Stimulated activated CD8-positive, alpha-beta memory T cell treated with anti-CD3 and anti-CD28 coated beads, Interleukin-4, amount 100 ng/mL, for 24 hours (primary cell): ENCODE data around the gene CPNE1.
"Not testable (repeated sequence)": the region's sequence is repeated elsewhere in the genome, so short reads cannot be mapped to it uniquely, and the experiment has no call there.

Experiments used
- DNase-seq: peaks from one replicate; pipeline ENCODE4 v3.0.0-alpha.2; 2020; ENCODE audit warnings: low read depth

Gene CPNE1

DNA sequence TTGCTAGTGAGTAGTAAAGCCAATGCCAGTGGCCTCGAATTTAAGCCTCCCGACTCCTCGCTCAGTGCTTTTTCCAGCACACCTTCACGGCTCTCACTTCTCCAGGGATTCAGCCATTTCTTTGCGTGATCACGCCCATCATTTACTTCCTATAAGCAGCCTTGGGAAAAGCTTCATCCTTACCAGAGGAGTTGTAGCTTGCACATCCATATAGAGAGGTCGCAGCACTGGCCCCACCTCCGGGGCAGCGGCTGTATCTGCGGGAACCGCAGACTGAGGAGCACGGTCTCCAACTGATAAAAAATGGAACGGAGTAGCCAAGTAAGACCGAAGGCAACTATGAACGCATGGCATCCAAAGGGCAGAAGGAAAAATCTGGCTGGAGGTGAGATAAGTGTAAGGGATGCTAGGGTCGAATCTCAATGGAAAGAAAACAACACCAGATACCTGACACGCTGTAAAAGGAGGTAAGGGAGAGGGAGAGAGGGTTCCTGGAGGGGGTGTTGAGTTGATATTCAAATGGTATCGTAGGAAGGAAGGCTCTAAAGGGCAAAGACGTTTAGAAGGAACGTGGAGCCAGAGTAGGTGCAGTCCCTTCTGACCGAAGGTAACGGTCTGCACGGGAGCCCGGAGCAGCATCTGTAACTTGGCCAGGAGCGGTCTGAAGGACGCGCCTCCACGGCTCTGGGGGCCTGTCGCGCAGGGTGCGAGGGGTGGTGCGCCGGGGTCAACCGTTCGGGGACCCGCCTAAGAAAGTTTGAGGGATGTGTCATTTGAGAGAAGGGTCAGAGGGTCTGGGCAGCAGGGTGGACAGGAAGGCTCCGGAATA lies 33.8 kb upstream of the CPNE1 start:
- DNase-seq = no peak

- DNase-seq = no peak
Measured at GRCh38 chr20:35697696-35698297, 33.1 kb upstream of the CPNE1 start.

DNA sequence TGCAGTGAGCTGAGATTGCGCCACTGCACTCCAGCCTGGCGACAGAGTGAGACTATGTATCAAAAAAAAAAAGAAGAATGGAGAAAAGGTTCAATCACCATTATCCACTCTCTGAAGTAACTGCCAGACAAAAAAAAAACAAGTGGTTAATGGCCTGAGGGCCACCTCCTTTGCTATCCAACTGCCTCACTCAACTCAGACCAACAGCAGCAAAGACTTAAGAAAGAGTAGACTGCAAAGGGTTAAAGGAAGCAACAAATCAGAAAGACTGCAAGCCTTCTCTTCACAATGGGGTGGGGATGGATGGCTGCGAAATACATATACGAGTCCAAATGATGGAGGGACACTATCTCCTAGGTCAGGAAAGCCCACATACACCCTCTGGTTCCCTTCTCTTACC lies 31.3 kb upstream of the CPNE1 start:
- no peak for DNase-seq

- DNase-seq = no peak
Measured at GRCh38 chr20:35695245-35695749, 30.6 kb upstream of the CPNE1 start.

DNA sequence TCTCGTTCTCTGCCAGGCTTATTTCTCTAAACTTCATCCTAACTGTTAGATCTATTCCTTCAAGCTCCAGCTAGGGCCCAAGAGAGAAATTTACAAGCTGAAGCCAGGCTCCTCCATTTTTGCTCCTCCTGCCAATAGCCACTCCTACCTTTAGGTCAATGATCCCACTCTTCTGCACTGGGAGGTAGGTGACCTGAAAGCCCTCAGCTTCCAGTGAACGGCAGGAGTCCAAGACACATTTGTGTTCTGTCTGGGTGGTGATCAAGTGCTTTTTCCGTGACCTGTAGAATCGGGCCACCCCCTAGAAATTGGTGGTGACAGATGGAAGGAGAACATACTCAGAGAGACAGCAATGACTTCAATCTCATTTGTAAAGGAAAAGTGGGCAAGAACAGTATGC lies 25.6 kb upstream of the CPNE1 start:
- no peak for DNase-seq

- DNase-seq = not testable (repeated sequence)
Measured at GRCh38 chr20:35686872-35687271, 22.2 kb upstream of the CPNE1 start.

DNA sequence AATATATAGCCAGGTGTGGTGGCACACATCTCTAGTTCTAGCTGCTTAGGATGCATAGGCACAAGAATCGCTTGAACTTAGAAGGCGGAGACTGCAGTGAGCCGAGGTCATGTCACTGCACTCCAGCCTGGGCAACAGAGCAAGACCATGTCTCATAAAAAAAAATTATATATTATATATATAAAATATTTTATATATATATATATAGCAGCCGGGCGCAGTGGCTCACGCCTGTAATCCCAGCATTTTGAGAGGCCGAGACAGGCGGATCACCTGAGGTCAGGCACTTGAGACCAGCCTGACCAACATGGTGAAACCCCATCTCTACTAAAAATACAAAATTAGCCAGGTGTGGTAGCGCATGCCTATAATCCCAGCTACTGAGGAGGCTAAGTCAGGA lies 20.7 kb upstream of the CPNE1 start:
- not testable (repeated sequence) for DNase-seq

DNA sequence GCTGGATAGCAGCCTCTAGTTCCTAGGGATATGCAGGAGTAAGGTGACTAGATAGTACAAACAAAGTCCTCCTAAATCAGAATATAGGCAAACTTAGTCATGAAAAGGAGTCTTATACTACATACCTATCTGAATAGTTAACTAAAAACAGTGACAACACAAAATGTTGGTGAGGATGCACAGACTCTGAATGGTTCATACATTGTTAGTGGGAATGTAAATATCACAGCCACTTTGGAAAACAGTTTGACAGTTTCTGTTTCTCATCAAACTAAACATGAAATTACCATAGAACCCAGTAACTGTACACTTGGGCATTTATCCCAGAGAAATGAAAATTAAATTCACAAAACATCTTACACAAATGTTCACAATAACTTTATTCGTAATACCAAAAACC lies 17.3 kb upstream of the CPNE1 start:
- no peak for DNase-seq

GRCh38 chr20:35680452-35681183 lies 15.9 kb upstream of the CPNE1 start:
- DNase-seq = no peak

DNA sequence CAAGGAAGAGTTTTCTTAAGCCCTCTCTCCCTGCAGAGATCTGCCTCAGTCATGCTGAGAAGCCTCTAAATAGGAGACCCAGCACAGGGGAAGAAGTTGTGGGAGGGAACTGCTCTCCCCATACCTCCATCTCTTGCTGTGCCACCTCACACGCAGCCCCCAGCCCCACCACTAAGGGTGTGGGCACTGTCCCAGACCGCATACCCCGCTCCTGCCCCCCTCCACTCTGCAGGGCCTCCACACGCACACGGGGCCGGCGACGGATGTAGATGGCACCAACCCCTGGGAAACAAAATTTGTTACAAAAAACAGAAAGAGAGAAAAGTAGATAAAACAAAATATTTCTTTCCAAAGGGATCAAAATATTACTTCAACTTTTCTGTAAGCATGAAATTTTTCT lies 10.2 kb upstream of the CPNE1 start:
- no peak for DNase-seq

- no peak for DNase-seq
Measured at GRCh38 chr20:35673884-35674283, 9.2 kb upstream of the CPNE1 start.

DNA sequence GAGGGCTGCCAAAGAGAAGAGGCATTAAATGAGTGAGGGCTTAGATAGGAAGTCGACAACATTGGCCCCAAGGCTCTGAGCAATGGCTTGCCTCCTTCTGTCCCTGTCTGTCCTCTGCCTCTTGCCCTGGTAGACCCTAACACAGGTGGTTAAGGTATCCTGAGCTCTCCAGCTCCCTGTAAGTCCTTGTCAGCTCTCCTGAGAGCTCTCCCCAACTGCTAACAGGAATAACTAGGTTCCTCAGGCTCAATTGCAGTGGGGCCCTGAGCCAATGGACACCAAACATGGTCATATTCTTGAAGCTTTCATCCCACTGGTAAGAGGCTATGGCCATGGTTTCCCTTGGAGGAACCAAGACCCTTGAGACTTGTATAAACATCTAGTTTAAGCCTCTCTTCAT lies 5.0 kb upstream of the CPNE1 start:
- no peak for DNase-seq

DNA sequence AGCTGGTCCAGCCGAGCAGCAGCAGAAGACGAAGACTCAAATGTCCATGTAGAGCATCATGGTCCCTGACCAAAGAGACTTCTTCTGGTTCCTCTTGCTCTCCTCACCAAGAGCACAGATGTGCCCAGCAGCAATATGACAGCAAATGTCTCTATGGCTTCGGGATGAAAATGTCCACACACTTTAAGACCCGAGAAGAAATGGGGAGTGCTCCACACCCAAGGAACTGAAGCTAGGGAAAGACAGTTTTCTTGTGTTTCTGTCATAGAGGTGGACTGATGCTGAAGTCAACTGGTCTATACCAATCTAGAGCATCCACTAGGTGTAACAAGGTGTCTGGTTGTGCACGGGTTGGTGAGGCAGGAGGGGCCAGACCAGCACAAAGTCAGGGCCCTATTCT lies 4.5 kb upstream of the CPNE1 start:
- no peak for DNase-seq

DNA sequence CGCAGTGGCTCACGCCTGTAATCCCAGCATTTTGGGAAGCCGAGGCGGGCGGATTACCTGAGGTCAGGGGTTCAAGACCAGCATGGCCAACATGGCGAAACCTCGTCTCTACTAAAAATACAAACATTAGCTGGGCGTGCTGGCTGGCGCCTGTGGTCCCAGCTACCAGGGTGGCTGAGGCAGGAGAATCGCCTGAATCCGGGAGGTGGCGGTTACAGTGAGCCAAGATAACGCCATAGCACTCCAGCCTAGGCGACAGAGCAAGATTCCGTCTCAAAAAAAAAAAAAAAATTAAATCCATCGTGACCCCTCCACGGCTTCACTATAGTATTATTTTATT lies 1.2 kb upstream of the CPNE1 start:
- DNase-seq = no peak

DNA sequence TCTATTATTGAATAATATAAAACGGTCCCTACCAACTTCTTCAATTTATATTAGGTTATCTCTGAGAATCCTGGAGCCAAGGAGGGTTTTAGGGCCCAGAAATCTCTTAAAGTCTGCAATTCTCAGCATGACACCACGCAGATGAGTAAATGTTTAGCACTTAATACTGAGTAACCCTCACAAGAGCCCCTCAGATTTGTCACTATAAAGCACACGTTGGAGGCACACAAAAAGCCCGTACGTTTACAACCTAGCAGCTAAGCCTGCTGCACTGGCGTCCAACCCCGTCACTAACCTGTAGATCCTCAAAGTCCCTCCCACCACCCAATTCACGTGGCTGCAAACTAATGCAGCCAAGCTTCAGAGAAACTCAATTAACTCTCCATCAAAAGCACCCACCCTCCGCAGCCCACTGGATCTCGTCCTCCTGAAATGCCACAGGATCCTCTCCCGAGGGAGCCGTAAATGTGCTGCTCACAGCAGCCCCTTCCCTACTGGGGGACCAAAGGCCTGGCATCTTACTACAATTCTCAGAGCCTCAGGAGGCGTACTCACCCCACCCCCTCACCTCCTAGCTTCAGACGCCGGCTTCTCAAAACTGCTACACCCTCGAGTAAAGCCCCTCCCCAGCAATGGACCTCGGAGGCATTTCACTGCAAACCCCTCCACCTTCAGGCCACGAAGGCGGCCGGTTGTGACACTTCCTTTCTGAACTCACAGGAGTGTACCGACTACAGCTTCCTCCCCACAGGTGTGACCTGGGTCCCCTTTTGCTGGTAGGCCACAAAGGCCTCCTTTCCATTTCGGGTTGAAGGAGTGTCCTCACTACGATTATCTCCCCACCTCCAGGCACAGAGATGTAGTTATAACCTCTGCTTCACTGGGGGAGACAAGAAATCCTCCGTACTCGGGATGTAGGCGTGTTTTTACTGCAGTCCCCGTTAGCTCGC lies 909 bp downstream of the CPNE1 start:
- DNase-seq = peak; percentile 34

DNA sequence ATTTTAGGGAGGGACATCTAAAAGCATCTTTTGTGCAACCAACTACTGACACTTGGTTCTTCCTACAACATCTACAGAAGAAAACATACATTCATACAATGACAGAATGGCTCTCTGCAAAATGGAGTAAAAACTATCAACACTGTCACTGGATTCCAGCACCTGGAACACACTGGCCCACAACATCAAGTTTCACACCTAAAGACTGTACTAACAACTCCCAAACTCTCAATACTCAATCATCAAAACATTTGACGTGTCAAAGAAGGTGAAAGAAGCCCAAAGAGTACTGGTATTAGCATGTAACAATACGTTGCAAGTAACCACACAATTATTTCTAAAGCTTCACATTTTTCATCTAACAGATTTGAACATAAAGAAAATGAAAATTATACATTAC lies 2.1 kb downstream of the CPNE1 start:
- no peak for DNase-seq

GRCh38 chr20:35661908-35662307 lies 2.8 kb downstream of the CPNE1 start:
- no peak for DNase-seq

DNA sequence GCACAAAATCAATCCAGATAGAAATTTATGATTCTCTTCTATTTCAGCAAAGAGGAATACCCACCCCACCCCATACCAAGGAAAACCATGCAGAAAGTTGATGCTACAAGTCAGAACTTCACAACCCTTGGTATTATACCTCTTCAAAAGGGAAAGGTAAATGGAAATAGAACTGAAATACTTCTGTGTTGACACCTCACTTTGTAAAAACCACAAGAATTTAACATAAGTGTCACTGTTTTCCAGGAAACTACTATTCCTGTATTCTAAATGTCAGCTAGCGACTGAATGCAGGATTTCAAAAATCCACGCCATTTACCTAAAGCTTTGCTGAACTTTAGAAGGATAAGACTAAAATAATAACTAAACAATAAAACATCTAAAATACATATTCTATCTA lies 3.6 kb downstream of the CPNE1 start:
- DNase-seq = no peak

DNA sequence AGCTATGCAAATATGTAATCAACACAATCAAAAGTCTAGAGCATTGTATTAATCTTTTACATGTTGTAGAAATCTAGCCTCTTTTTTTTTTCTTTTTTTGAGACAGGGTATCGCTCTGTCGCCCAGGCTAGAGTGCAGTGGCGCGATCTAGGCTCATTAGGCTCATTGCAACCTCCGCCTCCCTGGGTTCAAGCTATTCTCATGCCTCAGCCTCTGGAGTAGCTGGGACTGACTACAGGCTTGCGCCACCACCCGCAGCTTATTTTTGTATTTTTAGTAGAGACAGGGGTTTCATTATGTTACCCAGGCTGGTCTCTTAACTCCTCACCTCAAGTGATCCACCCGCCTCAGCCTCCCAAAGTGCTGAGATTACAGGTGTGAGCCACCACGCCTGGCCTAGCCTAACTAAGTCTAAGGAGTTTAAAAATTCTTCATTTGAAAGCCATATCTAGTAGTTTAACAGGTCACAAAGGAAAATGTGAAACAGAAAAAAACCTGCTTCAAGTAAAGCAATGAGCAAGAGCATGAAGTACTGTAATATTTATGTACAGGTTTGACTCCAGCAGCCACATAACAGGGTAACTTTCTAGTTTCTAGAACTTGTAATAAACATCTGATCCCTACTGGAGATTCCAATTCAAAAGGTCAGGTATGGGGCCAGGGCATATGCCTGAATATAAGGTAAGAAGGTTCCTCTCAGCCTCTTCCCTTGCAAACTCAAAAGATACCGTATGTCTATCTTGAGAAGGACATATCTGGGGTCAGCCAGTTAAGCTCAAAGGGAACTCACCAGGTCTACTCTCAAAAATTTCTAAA lies 4.4 kb downstream of the CPNE1 start:
- no peak for DNase-seq

- no peak for DNase-seq
Measured at GRCh38 chr20:35657271-35657670, 7.4 kb downstream of the CPNE1 start.

GRCh38 chr20:35654415-35654814 lies 10.3 kb downstream of the CPNE1 start:
- DNase-seq = no peak
